Cardiac muscle cell (in vitro differentiated cells and primary cell): Measurements from ENCODE around the gene IVNS1ABP. TPM values are rescaled to one million over a fixed set of nuclear protein-coding genes. Genes with fewer than 3 reads are reported as not detected.
"Not testable (repeated sequence)": the region's sequence is repeated elsewhere in the genome, so short reads cannot be mapped to it uniquely, and the experiment has no call there.

ENCODE experiments used
- DNase-seq, 2 donors: peaks; one replicate each; pipeline versions ENCODE4 v3.0.0 to v3.0.0-alpha.2; 2010 to 2017; ENCODE audit warnings: low read depth in 1 of 2, low spot score in 1 of 2
- H3K27ac ChIP-seq: fragments of 200-600 bp; sonication (generic); 2 replicates; pipeline ENCODE4 v1.5.1; 2016
- H3K27me3 ChIP-seq: fragments of 200-600 bp; sonication (generic); 2 replicates; pipeline ENCODE4 v1.6.0; 2016; ENCODE audit warnings: control low read depth
- H3K36me3 ChIP-seq: fragments of 200-600 bp; sonication (generic); 2 replicates; pipeline ENCODE4 v1.5.1; 2016; ENCODE audit warnings: control low read depth
- H3K4me1 ChIP-seq: fragments of 200-600 bp; sonication (generic); 2 replicates; pipeline ENCODE4 v1.8.1; 2017; ENCODE audit warnings: low read depth, mild to moderate bottlenecking, mixed run types
- H3K4me3 ChIP-seq: fragments of 200-600 bp; sonication (generic); 2 replicates; pipeline ENCODE4 v1.5.1; 2016; ENCODE audit warnings: mild to moderate bottlenecking
- H3K9me3 ChIP-seq: fragments of 200-600 bp; sonication (generic); 2 replicates; pipeline ENCODE4 v1.5.1; 2017; ENCODE audit warnings: low read depth, mild to moderate bottlenecking, control low read depth
- polyA plus RNA-seq: library from polyadenylated mRNA; unstranded; fragments of >200 nt; fragmentation: Nextera tagmentation; extraction: Ambion mirVana; gene quantifications from 2 replicates; pipeline ENCODE4 v1.2.1, GENCODE V29; 2016
- total RNA-seq: library from RNA; depleted of rRNA; stranded (reverse); fragments of >200 nt; gene quantifications from 2 replicates; pipeline ENCODE4 v1.2.3, GENCODE V29; 2016
- TF ChIP-seq, protein P1 (sequence below): IDR thresholded peaks from 2 replicates; pipeline ENCODE4 v1.5.1; 2012; ENCODE audit warnings: low read depth, mild to moderate bottlenecking, low read length

IVNS1ABP gene
- total and polyA plus RNA-seq, 2 experiments from 2014 or later, result 48.8 to 49.6 TPM

DNA sequence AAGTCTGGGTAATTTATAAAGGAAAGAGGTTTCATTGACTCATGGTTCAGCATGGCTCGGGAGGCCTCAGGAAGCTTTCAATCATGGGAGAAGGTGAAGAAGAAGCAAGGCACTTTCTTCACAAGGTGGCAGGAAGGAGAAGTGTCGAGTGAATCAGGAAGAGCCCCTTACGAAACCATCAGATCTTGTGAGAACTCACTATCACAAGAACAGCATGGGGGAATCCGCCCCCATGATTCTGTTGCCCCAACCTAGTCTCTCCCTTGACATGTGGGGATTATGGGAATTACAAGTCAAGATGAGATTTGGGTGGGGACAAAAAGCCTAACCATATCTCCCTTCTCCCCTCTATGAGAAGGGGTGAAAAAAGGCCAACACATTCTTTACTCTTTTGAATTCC, 11.2 kb upstream of the IVNS1ABP start:
- H3K27me3 ChIP-seq, result no peaks in the 10 kb centered on the region
- H3K36me3 ChIP-seq, result no peaks in the 10 kb centered on the region
- no peak for DNase-seq
- TF ChIP-seq, protein P1, sequence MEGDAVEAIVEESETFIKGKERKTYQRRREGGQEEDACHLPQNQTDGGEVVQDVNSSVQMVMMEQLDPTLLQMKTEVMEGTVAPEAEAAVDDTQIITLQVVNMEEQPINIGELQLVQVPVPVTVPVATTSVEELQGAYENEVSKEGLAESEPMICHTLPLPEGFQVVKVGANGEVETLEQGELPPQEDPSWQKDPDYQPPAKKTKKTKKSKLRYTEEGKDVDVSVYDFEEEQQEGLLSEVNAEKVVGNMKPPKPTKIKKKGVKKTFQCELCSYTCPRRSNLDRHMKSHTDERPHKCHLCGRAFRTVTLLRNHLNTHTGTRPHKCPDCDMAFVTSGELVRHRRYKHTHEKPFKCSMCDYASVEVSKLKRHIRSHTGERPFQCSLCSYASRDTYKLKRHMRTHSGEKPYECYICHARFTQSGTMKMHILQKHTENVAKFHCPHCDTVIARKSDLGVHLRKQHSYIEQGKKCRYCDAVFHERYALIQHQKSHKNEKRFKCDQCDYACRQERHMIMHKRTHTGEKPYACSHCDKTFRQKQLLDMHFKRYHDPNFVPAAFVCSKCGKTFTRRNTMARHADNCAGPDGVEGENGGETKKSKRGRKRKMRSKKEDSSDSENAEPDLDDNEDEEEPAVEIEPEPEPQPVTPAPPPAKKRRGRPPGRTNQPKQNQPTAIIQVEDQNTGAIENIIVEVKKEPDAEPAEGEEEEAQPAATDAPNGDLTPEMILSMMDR, result no peak
- no peak overlapping the region for H3K27ac ChIP-seq
- H3K9me3 ChIP-seq, result no peaks in the 10 kb centered on the region
- no peaks in the 10 kb centered on the region for H3K4me1 ChIP-seq
- H3K4me3 ChIP-seq, result no peak overlapping the region

GRCh38 chr1:185325413-185325812, 8.4 kb upstream of the IVNS1ABP start:
- peak in 1 of 2 donors; percentile 63 for DNase-seq
- H3K36me3 ChIP-seq, result no peaks in the 10 kb centered on the region
- TF ChIP-seq, protein P1, result no peak
- H3K27ac ChIP-seq, result no peak overlapping the region
- no peak overlapping the region for H3K4me3 ChIP-seq
- H3K27me3 ChIP-seq, result no peaks in the 10 kb centered on the region
- no peaks in the 10 kb centered on the region for H3K9me3 ChIP-seq
- no peaks in the 10 kb centered on the region for H3K4me1 ChIP-seq

DNA sequence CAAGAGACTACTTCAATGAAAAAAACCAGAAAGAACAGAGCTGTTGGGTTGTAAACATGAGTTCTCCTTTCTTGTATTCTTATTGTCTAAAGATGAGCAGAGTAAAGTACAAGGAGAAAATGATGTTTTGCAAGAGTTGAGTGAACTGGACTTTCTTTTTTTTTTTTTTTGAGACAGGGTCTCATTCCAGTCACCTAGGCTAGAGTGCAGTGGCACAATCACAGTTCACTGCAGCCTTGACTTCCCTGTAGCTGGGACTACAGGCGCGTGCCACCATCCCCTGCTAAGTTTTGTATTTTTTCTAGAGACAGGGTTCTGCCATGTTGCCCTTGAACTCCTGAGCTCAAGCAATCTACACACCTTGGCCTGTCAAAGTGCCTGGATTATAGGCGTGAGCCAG, 7.1 kb upstream of the IVNS1ABP start:
- TF ChIP-seq, protein P1, result no peak
- H3K36me3 ChIP-seq, result no peaks in the 10 kb centered on the region
- DNase-seq, result no peak
- no peak overlapping the region for H3K27ac ChIP-seq
- H3K27me3 ChIP-seq, result no peaks in the 10 kb centered on the region
- no peak overlapping the region for H3K4me3 ChIP-seq
- H3K4me1 ChIP-seq, result no peaks in the 10 kb centered on the region
- H3K9me3 ChIP-seq, result no peaks in the 10 kb centered on the region

GRCh38 chr1:185322636-185323035, 5.6 kb upstream of the IVNS1ABP start:
- no peak for DNase-seq
- Histone ChIP-seq H3K36me3 (no peaks in the 10 kb centered on the region), H3K9me3 (no peaks in the 10 kb centered on the region), H3K27ac (no peak overlapping the region), H3K27me3 (no peaks in the 10 kb centered on the region), H3K4me1 (no peaks in the 10 kb centered on the region), H3K4me3 (no peak overlapping the region)
- TF ChIP-seq, protein P1, result no peak

GRCh38 chr1:185321653-185322221, 4.7 kb upstream of the IVNS1ABP start:
- H3K4me1 ChIP-seq, H3K36me3 ChIP-seq, DNase-seq, H3K4me3 ChIP-seq, H3K27ac ChIP-seq, H3K9me3 ChIP-seq, H3K27me3 ChIP-seq: not testable (repeated sequence)

DNA sequence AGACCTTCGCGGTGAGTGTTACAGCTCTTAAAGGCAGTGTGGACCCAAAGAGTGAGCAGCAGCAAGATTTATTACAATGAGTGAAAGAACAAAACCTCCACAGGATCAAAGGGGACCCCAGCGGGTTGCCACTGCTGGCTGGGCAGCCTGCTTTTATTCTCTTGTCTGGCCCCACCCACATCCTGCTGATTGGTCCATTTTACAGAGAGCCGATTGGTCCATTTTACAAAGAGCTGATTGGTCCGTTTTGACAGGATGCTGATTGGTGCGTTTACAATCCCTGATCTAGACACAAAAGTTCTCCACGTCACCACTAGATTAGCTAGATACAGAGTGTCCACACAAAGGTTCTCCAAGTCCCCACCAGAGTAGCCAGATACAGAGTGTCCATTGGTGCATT, 4.1 kb upstream of the IVNS1ABP start:
- DNase-seq, H3K9me3 ChIP-seq, H3K27ac ChIP-seq, H3K36me3 ChIP-seq, H3K4me3 ChIP-seq, H3K4me1 ChIP-seq, H3K27me3 ChIP-seq: not testable (repeated sequence)

DNA sequence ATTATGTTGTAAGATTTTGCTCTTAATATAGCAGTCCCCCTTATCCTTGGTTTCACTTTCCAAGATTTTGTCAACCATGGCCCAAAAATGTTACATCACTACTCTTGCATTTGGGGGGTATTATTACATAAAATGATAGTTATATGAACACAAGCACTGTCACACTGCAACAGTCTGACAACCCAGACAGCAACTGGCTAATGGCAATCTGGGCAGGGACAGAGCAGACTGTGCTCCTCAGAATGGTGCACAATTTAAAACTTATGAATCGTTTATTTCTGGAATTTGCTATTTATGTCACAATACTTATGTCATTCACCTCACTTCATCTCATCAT, 2.1 kb upstream of the IVNS1ABP start:
- Histone ChIP-seq H3K27ac (no peak overlapping the region), H3K4me1 (peaks cover 16% of the 10 kb centered on the region), H3K9me3 (no peaks in the 10 kb centered on the region), H3K27me3 (no peaks in the 10 kb centered on the region), H3K4me3 (no peak overlapping the region), H3K36me3 (no peaks in the 10 kb centered on the region)
- no peak for DNase-seq
- TF ChIP-seq, protein P1, result no peak
